Measurements from ENCODE around the gene TULP3.

- TF ChIP-seq CTCF (IDR thresholded peaks at IDR 0.05; ENCODE audit: low read depth, low read length): no peak
- no peak for TF ChIP-seq POLR2A (IDR thresholded peaks at IDR 0.05; ENCODE audit: extremely low read depth, insufficient read length)
- TF ChIP-seq, protein P1, sequence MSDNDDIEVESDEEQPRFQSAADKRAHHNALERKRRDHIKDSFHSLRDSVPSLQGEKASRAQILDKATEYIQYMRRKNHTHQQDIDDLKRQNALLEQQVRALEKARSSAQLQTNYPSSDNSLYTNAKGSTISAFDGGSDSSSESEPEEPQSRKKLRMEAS (IDR thresholded peaks at IDR 0.05; ENCODE audit: low read depth, low read length): no peak
These were observed 35.1 kb upstream of the TULP3 start for GRCh38 chr12:2855546-2855945.

All from NB4 (cell line).